ENCODE results near the gene GNPTG. TPM values are rescaled to one million over a fixed set of nuclear protein-coding genes. Genes with fewer than 3 reads are reported as not detected.

GNPTG gene
- 11.8 and 22.7 TPM in 2 replicates for total RNA-seq (ENCODE audit: low replicate concordance)

DNA sequence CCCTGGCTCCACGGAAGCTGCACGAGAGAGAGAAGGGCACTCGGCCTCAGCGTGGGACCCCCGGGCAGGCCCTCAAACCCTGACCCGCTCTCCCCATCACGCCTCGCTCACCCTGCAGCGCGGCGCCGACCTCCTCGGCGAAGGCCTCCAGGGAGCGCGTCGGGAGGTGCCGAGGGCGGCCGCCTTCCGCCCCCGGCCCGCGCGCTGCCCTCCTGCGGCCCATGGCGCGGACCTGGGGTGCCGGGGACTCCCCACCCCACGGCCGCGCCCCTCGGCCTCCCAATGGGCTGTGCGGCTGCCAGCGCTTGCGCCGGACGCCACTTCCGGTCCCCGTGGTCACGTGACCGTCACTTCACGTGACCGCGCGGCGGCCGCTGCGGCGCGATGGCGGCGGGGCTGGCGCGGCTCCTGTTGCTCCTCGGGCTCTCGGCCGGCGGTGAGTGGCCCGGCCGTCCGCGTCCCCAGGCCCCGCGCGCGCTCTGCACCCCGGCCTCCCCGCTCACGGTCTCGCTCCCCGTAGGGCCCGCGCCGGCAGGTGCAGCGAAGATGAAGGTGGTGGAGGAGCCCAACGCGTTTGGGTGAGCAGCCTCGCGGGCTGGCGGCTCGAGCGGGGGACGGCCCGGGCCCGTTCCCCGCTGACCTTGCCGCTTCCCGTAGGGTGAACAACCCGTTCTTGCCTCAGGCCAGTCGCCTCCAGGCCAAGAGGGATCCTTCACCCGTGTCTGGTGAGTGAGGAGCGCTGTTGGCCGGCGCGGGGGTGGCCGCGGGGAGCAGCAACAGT is at the start of gene GNPTG, which contains the start of gene TSR3:
TSS of gene GNPTG (plus strand) at position 350 of the 781 bp plus-strand sequence. CDS start at position 385, 35 bp downstream.
TSS of gene TSR3 (minus strand) at position 297 of the 781 bp plus-strand sequence. CDS start at position 223, 74 bp downstream.
- peak within 1 kb of the TSS; percentile 94 for H3K9ac ChIP-seq
- peaks cover 19% of the 10 kb centered on the region for H3K27me3 Mint-ChIP-seq (ENCODE audit: insufficient read depth, low read depth)
- peaks cover 6% of the 10 kb centered on the region for H3K9me3 Mint-ChIP-seq
- peak; percentile 96 for DNase-seq (ENCODE audit: low spot score)
- H2AFZ ChIP-seq (replicated peaks), result peak within 1 kb of the TSS; percentile 82
- no peaks in the 10 kb centered on the region for H3K4me1 ChIP-seq
- peak within 1 kb of the TSS; percentile 89 for H3K4me2 ChIP-seq
- H3K79me2 ChIP-seq (ENCODE audit: low read depth), result peaks cover 50% of the 10 kb centered on the region
- peaks cover 5% of the 10 kb centered on the region for H3K36me3 Mint-ChIP-seq
- H3F3A ChIP-seq (ENCODE audit: low read depth), result no peaks in the 10 kb centered on the region
- H3K9me3 ChIP-seq (ENCODE audit: low read depth), result no peaks in the 10 kb centered on the region
- H3K27ac Mint-ChIP-seq, result peak within 1 kb of the TSS; percentile 6
- TF ChIP-seq EZH2 (IDR thresholded peaks at IDR 0.05), result no peak
- peaks cover 11% of the 10 kb centered on the region for H4K20me1 ChIP-seq (ENCODE audit: low read depth)
- H3K4me3 ChIP-seq, result peak within 1 kb of the TSS; percentile 99
- no peak within 1 kb of the TSS for H3K27ac ChIP-seq
- no peaks in the 10 kb centered on the region for H3K27me3 ChIP-seq
- peak within 1 kb of the TSS; percentile 95 for H3K4me3 Mint-ChIP-seq
- no peaks in the 10 kb centered on the region for H3K36me3 ChIP-seq
- peaks cover 21% of the 10 kb centered on the region for H3K4me1 Mint-ChIP-seq

GRCh38 chr16:1305823-1306222 is 45.9 kb upstream of the GNPTG start:
- Histone ChIP-seq H3K27ac (no peak overlapping the region), H3F3A (ENCODE audit: low read depth) (peaks cover 8% of the 10 kb centered on the region), H3K9me3 (ENCODE audit: low read depth) (no peaks in the 10 kb centered on the region), H3K4me1 (peaks cover 4% of the 10 kb centered on the region), H2AFZ (replicated peaks) (no peak overlapping the region), H3K4me2 (no peak overlapping the region), H4K20me1 (ENCODE audit: low read depth) (peaks cover 10% of the 10 kb centered on the region), H3K4me3 (no peak overlapping the region), H3K27me3 (peaks cover 11% of the 10 kb centered on the region), H3K9ac (no peak overlapping the region), H3K79me2 (ENCODE audit: low read depth) (peaks cover 11% of the 10 kb centered on the region), H3K36me3 (no peaks in the 10 kb centered on the region)
- TF ChIP-seq EZH2 (IDR thresholded peaks at IDR 0.05) (no peak), EZH2phosphoT487 (IDR thresholded peaks at IDR 0.05) (no peak), CTCF (IDR thresholded peaks at IDR 0.05) (no peak)
- no peak overlapping the region for H3K27ac Mint-ChIP-seq
- no peaks in the 10 kb centered on the region for H3K9me3 Mint-ChIP-seq
- no peak overlapping the region for H3K4me3 Mint-ChIP-seq
- H3K36me3 Mint-ChIP-seq, result peaks cover 7% of the 10 kb centered on the region
- no peak for DNase-seq (ENCODE audit: low spot score)
- peaks cover 11% of the 10 kb centered on the region for H3K27me3 Mint-ChIP-seq (ENCODE audit: insufficient read depth, low read depth)
- H3K4me1 Mint-ChIP-seq, result peaks cover 14% of the 10 kb centered on the region

DNA sequence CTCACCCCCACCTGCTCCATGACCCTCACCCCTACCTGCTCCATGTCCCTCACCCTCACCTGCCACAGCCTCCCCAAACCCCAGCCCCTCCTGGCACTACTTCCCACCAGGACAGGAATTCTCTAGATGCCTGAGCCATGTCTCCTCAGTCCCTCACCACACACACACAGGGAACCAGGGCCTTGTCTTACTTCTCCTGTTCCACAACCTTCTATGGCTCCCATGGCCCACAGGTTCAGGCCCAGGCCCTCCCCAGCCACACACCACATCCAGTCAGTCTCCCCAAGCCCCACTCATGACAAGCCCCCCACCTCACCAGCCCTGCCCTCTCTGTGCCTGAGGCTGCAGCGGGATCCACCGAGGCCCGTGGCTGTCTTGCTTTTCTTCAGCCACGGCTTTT is 45.4 kb upstream of the GNPTG start:
- Histone ChIP-seq H4K20me1 (ENCODE audit: low read depth) (peaks cover 15% of the 10 kb centered on the region), H3K4me3 (no peak overlapping the region), H3K9me3 (ENCODE audit: low read depth) (no peaks in the 10 kb centered on the region), H3K79me2 (ENCODE audit: low read depth) (peaks cover 16% of the 10 kb centered on the region), H3K36me3 (no peaks in the 10 kb centered on the region), H3K27me3 (peaks cover 6% of the 10 kb centered on the region), H3K27ac (no peak overlapping the region), H3F3A (ENCODE audit: low read depth) (peaks cover 8% of the 10 kb centered on the region), H3K4me1 (peaks cover 6% of the 10 kb centered on the region), H3K9ac (no peak overlapping the region), H2AFZ (replicated peaks) (no peak overlapping the region), H3K4me2 (no peak overlapping the region)
- TF ChIP-seq EZH2phosphoT487 (IDR thresholded peaks at IDR 0.05) (no peak), EZH2 (IDR thresholded peaks at IDR 0.05) (no peak), CTCF (IDR thresholded peaks at IDR 0.05) (no peak)
- Mint-ChIP-seq H3K36me3 (peaks cover 7% of the 10 kb centered on the region), H3K4me1 (peaks cover 19% of the 10 kb centered on the region), H3K27ac (peak overlapping the region; percentile 76), H3K9me3 (no peaks in the 10 kb centered on the region), H3K27me3 (ENCODE audit: insufficient read depth, low read depth) (peaks cover 11% of the 10 kb centered on the region), H3K4me3 (peak overlapping the region; percentile 38)
- no peak for DNase-seq (ENCODE audit: low spot score)
